ENCODE measurements around the gene GNL1. TPM values are rescaled to one million over a fixed set of nuclear protein-coding genes. Genes with fewer than 3 reads are reported as not detected.

GNL1 gene
- total and polyA plus RNA-seq, 3 experiments from 2014 or later: 49.8 to 102 (median 100) TPM

Other genes with a start within 250 kb of the GNL1 start
- 10 to 100 TPM; 19.9 to 21.9 TPM for gene TRIM39, start 229.6 kb downstream of the GNL1 start, total RNA-seq
- gene TRIM39, start 229.6 kb downstream of the GNL1 start, polyA plus RNA-seq: 12.0 TPM
- 10 to 100 TPM; 41.3 to 41.5 TPM for gene RPP21, start 211.3 kb downstream of the GNL1 start, total RNA-seq
- gene RPP21, start 211.3 kb downstream of the GNL1 start, polyA plus RNA-seq: 71.0 TPM
- gene HLA-E, start 67.0 kb downstream of the GNL1 start, total RNA-seq: 100 to 1,000 TPM; 502 to 511 TPM
- gene HLA-E, start 67.0 kb downstream of the GNL1 start, polyA plus RNA-seq: 2,881 TPM
- gene PRR3, start 806 bp upstream of the GNL1 start, total RNA-seq: 10 to 100 TPM; 28.2 to 28.9 TPM
- gene PRR3, start 806 bp upstream of the GNL1 start, polyA plus RNA-seq: 8.9 TPM
- 100 to 1,000 TPM; 127 to 133 TPM for gene ABCF1, start 15.0 kb upstream of the GNL1 start, total RNA-seq
- gene ABCF1, start 15.0 kb upstream of the GNL1 start, polyA plus RNA-seq: 54.0 TPM
- gene PPP1R10, start 60.8 kb upstream of the GNL1 start, total RNA-seq: 100 to 1,000 TPM; 115 to 117 TPM
- gene PPP1R10, start 60.8 kb upstream of the GNL1 start, polyA plus RNA-seq: 27.3 TPM
- gene MRPS18B, start 61.4 kb upstream of the GNL1 start, total RNA-seq: 100 to 1,000 TPM; 102 to 103 TPM
- 113 TPM for gene MRPS18B, start 61.4 kb upstream of the GNL1 start, polyA plus RNA-seq
- gene ATAT1, start 70.4 kb upstream of the GNL1 start, total RNA-seq: 10 to 100 TPM; 10.5 to 10.7 TPM
- gene ATAT1, start 70.4 kb upstream of the GNL1 start, polyA plus RNA-seq: 1.5 TPM
- 10 to 100 TPM; 35.9 to 42.2 TPM for gene C6orf136, start 90.6 kb upstream of the GNL1 start, total RNA-seq
- 11.8 TPM for gene C6orf136, start 90.6 kb upstream of the GNL1 start, polyA plus RNA-seq
- gene DHX16, start 116.5 kb upstream of the GNL1 start, total RNA-seq: 10 to 100 TPM; 47.5 to 49.1 TPM
- 31.0 TPM for gene DHX16, start 116.5 kb upstream of the GNL1 start, polyA plus RNA-seq
- 100 to 1,000 TPM; 149 to 153 TPM for gene PPP1R18, start 130.2 kb upstream of the GNL1 start, total RNA-seq
- 166 TPM for gene PPP1R18, start 130.2 kb upstream of the GNL1 start, polyA plus RNA-seq
- gene NRM, start 134.5 kb upstream of the GNL1 start, total RNA-seq: 10 to 100 TPM; 28.1 to 29.2 TPM
- gene NRM, start 134.5 kb upstream of the GNL1 start, polyA plus RNA-seq: 11.7 TPM
- 10 to 100 TPM; 59.4 to 71.1 TPM for gene MDC1, start 160.8 kb upstream of the GNL1 start, total RNA-seq
- 6.4 TPM for gene MDC1, start 160.8 kb upstream of the GNL1 start, polyA plus RNA-seq
- gene TUBB, start 163.9 kb upstream of the GNL1 start, total RNA-seq: 1,000 to 10,000 TPM; 1,610 to 1,639 TPM
- 136 TPM for gene TUBB, start 163.9 kb upstream of the GNL1 start, polyA plus RNA-seq
- 100 to 1,000 TPM; 154 to 155 TPM for gene FLOT1, start 186.2 kb upstream of the GNL1 start, total RNA-seq
- gene FLOT1, start 186.2 kb upstream of the GNL1 start, polyA plus RNA-seq: 104 TPM
- 100 to 1,000 TPM; 267 to 294 TPM for gene IER3, start 188.1 kb upstream of the GNL1 start, total RNA-seq
- gene IER3, start 188.1 kb upstream of the GNL1 start, polyA plus RNA-seq: 0.58 TPM